T-cell (primary cell): ENCODE measurements around the gene ARHGEF28. TPM values are rescaled to one million over a fixed set of nuclear protein-coding genes. Genes with fewer than 3 reads are reported as not detected.

Experiments used
- ATAC-seq, 4 experiments: fragments of 200-7000 bp in 3 of 4; fragments of 150-1000 bp in 1 of 4; cut with Tn5 transposase; replicated peaks in 1 of 4; 1 replicate in 3 of 4; 2 replicates in 1 of 4; pipeline ENCODE4 v1.10.0; 2021; ENCODE audit warnings: moderate library complexity in 3 of 4, mild to moderate bottlenecking in 2 of 4, moderate number of reproducible peaks in 1 of 4
- CTCF ChIA-PET, 2 donors: fragments of 300-600 bp; sonication (Branson Sonifier 250); formaldehyde crosslinking; loops; one replicate each; lab custom pipeline; 2022; ENCODE audit warnings: antibody characterized with exemption in 2 of 2; lab: Charles Lee
- POLR2A ChIA-PET, 2 donors: fragments of 300-600 bp; sonication (Branson Sonifier 250); formaldehyde crosslinking; loops; one replicate each; lab custom pipeline; 2022; ENCODE audit warnings: antibody characterized with exemption in 2 of 2; lab: Charles Lee
- DNase-seq, 35 experiments: peaks; one replicate each; pipeline versions ENCODE4 v3.0.0 to v3.0.0-alpha.2; 2013 to 2023
- H3K27ac ChIP-seq: one replicate; pipeline ENCODE4 v1.5.1; 2013; ENCODE audit warnings: low read length
- H3K27me3 ChIP-seq, 2 experiments: replicated peaks in 1 of 2; 1 replicate in 1 of 2; 2 replicates in 1 of 2; pipeline versions ENCODE4 v1.6.1 to v1.7.0; 2013; ENCODE audit warnings: low read length in 1 of 2, mixed read lengths in 1 of 2; ENCODE audit not compliant: control insufficient read depth in 2 of 2, insufficient read depth in 2 of 2; ENCODE audit errors: extremely low read depth in 1 of 2
- H3K36me3 ChIP-seq, 2 donors: 1 replicate in 1 of 2; 2 replicates in 1 of 2; pipeline versions ENCODE4 v1.6.1 to v1.7.0; 2013; ENCODE audit warnings: low read length in 1 of 2; ENCODE audit not compliant: control insufficient read depth in 2 of 2, insufficient read depth in 1 of 2; ENCODE audit errors: extremely low read depth in 1 of 2
- H3K4me1 ChIP-seq, 2 experiments: 1 replicate in 1 of 2; 2 replicates in 1 of 2; pipeline versions ENCODE4 v1.6.1 to v1.7.0; 2013; ENCODE audit warnings: low read length in 2 of 2, mixed read lengths in 1 of 2; ENCODE audit not compliant: insufficient read depth in 2 of 2, control insufficient read depth in 1 of 2; ENCODE audit errors: extremely low read depth in 1 of 2
- H3K4me3 ChIP-seq, 2 donors: 1 replicate in 1 of 2; 2 replicates in 1 of 2; pipeline versions ENCODE4 v1.5.1 to v1.7.0; 2013; ENCODE audit warnings: mild to moderate bottlenecking in 2 of 2, low read length in 1 of 2, moderate library complexity in 1 of 2; ENCODE audit not compliant: control insufficient read depth in 1 of 2; ENCODE audit errors: extremely low read depth in 1 of 2
- H3K9me3 ChIP-seq: 2 replicates; pipeline ENCODE4 v1.7.0; 2013
- H3K27ac Mint-ChIP-seq, 2 donors: one replicate each; pipeline ENCODE4 v1.8.0; 2020 to 2021; ENCODE audit warnings: mild to moderate bottlenecking in 2 of 2, mixed read lengths in 2 of 2
- H3K27me3 Mint-ChIP-seq, 2 donors: one replicate each; pipeline ENCODE4 v1.8.0; 2021 to 2022; ENCODE audit warnings: mixed read lengths in 2 of 2
- H3K36me3 Mint-ChIP-seq: one replicate; pipeline ENCODE4 v1.8.0; 2021; ENCODE audit warnings: mixed read lengths
- H3K4me1 Mint-ChIP-seq, 3 donors: one replicate each; pipeline ENCODE4 v1.8.0; 2020 to 2022; ENCODE audit warnings: mixed read lengths in 3 of 3, mild to moderate bottlenecking in 1 of 3
- H3K4me3 Mint-ChIP-seq, 3 donors: one replicate each; pipeline ENCODE4 v1.8.0; 2020 to 2022; ENCODE audit warnings: mild to moderate bottlenecking in 3 of 3, mixed read lengths in 3 of 3, moderate library complexity in 3 of 3
- H3K9me3 Mint-ChIP-seq, 3 donors: one replicate each; pipeline ENCODE4 v1.8.0; 2020 to 2022; ENCODE audit warnings: mixed read lengths in 3 of 3
- WGBS: methylation state at CpG from one replicate; pipeline ENCODE4 v1.1.5; 2013; ENCODE audit warnings: missing lambda C conversion rate; ENCODE audit not compliant: insufficient coverage; 5-methylcytosine and 5-hydroxymethylcytosine counted together
- total RNA-seq, 35 experiments: library from RNA in 6 of 35; stranded (reverse) in 6 of 35; fragments of 120-200 nt in 1 of 35; gene quantifications; one replicate each; pipeline versions ENCODE4 v1.2.1 to v1.2.4 and lab custom pipeline; 2013 to 2026

Gene ARHGEF28
- total RNA-seq, 5 donors from 2014 or later (not counting 1 experiment from before 2014, with no cell fraction given) = 0.05 to 0.73 (median 0.36) TPM

DNA sequence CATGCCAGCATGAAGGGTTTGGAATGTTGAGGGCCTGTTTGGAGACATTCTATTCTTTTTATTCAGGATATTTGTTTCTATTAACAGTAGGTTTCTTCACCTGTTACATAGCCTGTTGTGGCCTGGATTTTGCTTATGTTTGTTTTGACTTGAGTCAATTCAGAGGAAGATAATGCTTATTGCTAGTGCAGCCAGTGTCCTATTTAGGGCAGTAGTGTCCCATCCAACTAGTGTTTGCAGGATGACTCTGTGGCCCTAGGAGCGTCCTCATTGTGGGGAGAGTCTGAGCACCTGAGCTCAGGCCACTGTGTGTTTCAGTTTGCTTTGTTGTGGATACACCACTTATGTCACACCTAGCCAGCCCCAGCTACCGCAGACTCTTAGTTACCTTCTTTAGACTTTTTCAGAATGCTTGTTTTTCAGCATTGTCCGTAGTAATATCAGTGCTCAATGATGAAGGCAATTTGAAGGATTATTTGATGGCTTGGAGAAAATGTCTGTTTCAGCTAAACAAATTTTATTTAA, 90.3 kb downstream of the ARHGEF28 start:
- Histone ChIP-seq H3K27me3 (no peaks in the 10 kb centered on the region), H3K9me3 (no peaks in the 10 kb centered on the region), H3K27ac (no peak overlapping the region), H3K36me3 (no peaks in the 10 kb centered on the region), H3K4me1 (no peaks in the 10 kb centered on the region), H3K4me3 (no peak overlapping the region)
- H3K27me3 Mint-ChIP-seq = peaks cover 11 to 23% of the 10 kb centered on the region in 2 donors
- H3K4me3 Mint-ChIP-seq = no peak overlapping the region
- no peak for ATAC-seq
- WGBS = no CpG with 5 or more reads among the region's 3 CpGs
- H3K27ac Mint-ChIP-seq = no peak overlapping the region
- POLR2A ChIA-PET = no interaction called here
- H3K36me3 Mint-ChIP-seq = no peaks in the 10 kb centered on the region
- CTCF ChIA-PET = no interaction called here
- H3K9me3 Mint-ChIP-seq = no peaks in the 10 kb centered on the region
- DNase-seq = no peak
- H3K4me1 Mint-ChIP-seq = no peaks in the 10 kb centered on the region

DNA sequence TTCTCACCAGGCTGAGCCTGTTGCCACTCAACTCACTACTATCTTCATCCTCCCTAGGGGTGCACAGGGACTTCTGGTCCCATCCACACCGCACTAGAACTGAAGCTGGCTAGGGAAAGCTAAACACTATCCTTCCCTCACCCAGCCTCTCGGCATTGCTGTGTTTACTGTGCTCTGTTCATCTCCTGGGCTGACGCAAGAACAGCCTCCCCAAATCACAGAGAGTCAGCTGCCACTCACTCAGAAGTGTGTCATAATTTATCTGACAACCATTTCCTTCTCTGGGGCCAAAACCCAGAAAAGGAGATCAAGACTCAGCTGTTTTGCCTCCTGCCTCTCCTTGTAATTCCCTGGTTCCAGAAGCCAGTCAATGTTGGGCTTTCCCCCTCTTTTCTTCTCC, 92.8 kb downstream of the ARHGEF28 start:
- Mint-ChIP-seq H3K27me3 (peaks cover 9 to 20% of the 10 kb centered on the region in 2 donors), H3K27ac (no peak overlapping the region), H3K4me3 (no peak overlapping the region), H3K4me1 (no peaks in the 10 kb centered on the region), H3K36me3 (no peaks in the 10 kb centered on the region), H3K9me3 (no peaks in the 10 kb centered on the region)
- Histone ChIP-seq H3K4me3 (no peak overlapping the region), H3K36me3 (no peaks in the 10 kb centered on the region), H3K27ac (no peak overlapping the region), H3K4me1 (no peaks in the 10 kb centered on the region), H3K9me3 (no peaks in the 10 kb centered on the region), H3K27me3 (no peaks in the 10 kb centered on the region)
- ChIA-PET POLR2A (no interaction called here), CTCF (no interaction called here)
- WGBS = 100% methylated on average over 3 of the region's 3 CpGs
- ATAC-seq (no peak), DNase-seq (no peak)

DNA sequence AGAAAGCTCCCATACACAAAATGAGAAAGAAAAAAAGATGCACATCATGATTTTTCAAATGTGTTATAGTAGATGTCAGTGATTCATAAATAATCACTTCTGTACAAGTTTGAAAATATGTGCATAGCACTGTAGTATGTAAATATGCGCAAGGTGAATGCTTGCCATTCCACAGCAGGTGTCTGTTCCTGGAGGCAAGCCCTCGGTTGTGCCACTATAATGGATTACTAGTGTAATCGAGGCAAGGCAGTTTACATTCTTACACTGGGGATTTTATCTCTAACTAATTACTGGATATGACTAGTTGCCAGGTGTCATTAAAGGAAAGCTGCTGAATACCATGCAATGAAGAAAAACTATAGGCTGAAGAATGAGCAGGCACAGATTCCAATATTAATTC, 93.6 kb downstream of the ARHGEF28 start:
- Mint-ChIP-seq H3K4me3 (no peak overlapping the region), H3K9me3 (no peaks in the 10 kb centered on the region), H3K27me3 (peaks cover 13 to 24% of the 10 kb centered on the region in 2 donors), H3K36me3 (no peaks in the 10 kb centered on the region), H3K4me1 (no peaks in the 10 kb centered on the region), H3K27ac (no peak overlapping the region)
- no peak for DNase-seq
- Histone ChIP-seq H3K4me1 (no peaks in the 10 kb centered on the region), H3K27ac (no peak overlapping the region), H3K9me3 (no peaks in the 10 kb centered on the region), H3K36me3 (no peaks in the 10 kb centered on the region), H3K4me3 (no peak overlapping the region), H3K27me3 (no peaks in the 10 kb centered on the region)
- CTCF ChIA-PET = no interaction called here
- ATAC-seq = no peak
- WGBS = no CpG with 5 or more reads among the region's 3 CpGs
- POLR2A ChIA-PET = no interaction called here

GRCh38 chr5:73722231-73722630, 96.2 kb downstream of the ARHGEF28 start:
- Histone ChIP-seq H3K27ac (no peak overlapping the region), H3K9me3 (no peaks in the 10 kb centered on the region), H3K27me3 (no peaks in the 10 kb centered on the region), H3K36me3 (no peaks in the 10 kb centered on the region), H3K4me1 (no peaks in the 10 kb centered on the region), H3K4me3 (no peak overlapping the region)
- POLR2A ChIA-PET = no interaction called here
- DNase-seq (no peak), ATAC-seq (no peak)
- no CpG with 5 or more reads among the region's 1 CpG for WGBS
- no peaks in the 10 kb centered on the region for H3K9me3 Mint-ChIP-seq
- H3K27me3 Mint-ChIP-seq = peaks cover 9 to 16% of the 10 kb centered on the region in 2 donors
- CTCF ChIA-PET = no interaction called here
- no peaks in the 10 kb centered on the region for H3K4me1 Mint-ChIP-seq
- H3K27ac Mint-ChIP-seq = no peak overlapping the region
- no peak overlapping the region for H3K4me3 Mint-ChIP-seq
- no peaks in the 10 kb centered on the region for H3K36me3 Mint-ChIP-seq

DNA sequence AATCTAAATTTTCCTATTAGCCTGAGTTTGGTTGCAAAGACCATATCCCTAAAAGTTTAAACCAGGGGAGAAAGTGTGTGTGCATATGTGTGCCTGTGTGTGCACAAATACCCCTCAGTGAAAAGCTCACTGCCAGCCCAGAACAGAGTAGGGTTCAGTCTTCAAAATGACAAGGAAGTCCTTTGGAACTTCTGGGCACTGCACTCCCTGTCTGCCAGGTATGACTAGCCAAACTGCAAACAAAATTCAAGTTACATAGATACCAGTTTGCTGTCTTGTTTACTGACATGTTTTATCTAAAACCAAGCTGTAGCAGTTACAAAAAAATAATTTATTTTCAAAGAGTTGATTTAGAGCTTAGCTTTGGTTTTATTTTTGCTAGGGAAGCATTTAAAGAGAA, 100.1 kb downstream of the ARHGEF28 start:
- H3K4me1 Mint-ChIP-seq = no peaks in the 10 kb centered on the region
- Histone ChIP-seq H3K36me3 (no peaks in the 10 kb centered on the region), H3K27me3 (no peaks in the 10 kb centered on the region), H3K4me1 (no peaks in the 10 kb centered on the region), H3K4me3 (no peak overlapping the region), H3K27ac (no peak overlapping the region), H3K9me3 (no peaks in the 10 kb centered on the region)
- no peak overlapping the region for H3K27ac Mint-ChIP-seq
- H3K27me3 Mint-ChIP-seq = peaks cover 4 to 5% of the 10 kb centered on the region in 2 donors
- no peak for ATAC-seq
- H3K4me3 Mint-ChIP-seq = no peak overlapping the region
- no peak for DNase-seq
- CTCF ChIA-PET = no interaction called here
- POLR2A ChIA-PET = no interaction called here
- no peaks in the 10 kb centered on the region for H3K9me3 Mint-ChIP-seq
- no peaks in the 10 kb centered on the region for H3K36me3 Mint-ChIP-seq

DNA sequence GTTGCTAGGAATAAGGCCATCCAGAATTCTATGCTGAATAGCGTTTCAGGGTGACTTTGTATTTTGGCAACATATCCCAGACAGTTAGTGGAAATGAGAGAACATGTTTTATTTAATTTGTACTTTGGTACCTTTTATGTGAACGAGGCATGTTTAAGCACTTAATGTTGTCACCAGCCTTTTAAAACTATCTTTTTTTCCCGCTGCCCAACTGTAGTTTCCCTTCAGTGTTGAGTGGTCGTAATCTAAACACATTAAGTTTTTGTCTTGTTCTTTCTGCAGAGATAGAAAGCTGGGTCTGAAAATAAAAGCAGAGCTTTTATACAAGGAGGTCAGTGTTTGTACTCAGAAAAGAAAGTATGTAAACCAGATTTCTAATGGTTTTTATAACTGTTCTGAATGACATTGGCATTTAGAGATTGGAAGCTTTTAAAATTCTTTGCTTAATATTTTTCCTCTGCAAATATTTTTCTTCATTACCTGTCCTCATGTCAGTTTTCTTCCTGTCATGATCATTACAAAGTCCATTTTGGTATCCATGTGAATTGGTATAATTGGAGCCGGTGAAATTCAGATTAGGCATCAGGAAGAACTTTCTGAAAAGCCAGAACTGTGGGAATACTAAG, 100.7 kb downstream of the ARHGEF28 start:
- ChIA-PET CTCF (no interaction called here), POLR2A (no interaction called here)
- Histone ChIP-seq H3K9me3 (no peaks in the 10 kb centered on the region), H3K4me3 (no peak overlapping the region), H3K4me1 (no peaks in the 10 kb centered on the region), H3K27ac (no peak overlapping the region), H3K27me3 (no peaks in the 10 kb centered on the region), H3K36me3 (no peaks in the 10 kb centered on the region)
- no peak overlapping the region for H3K27ac Mint-ChIP-seq
- H3K27me3 Mint-ChIP-seq = peaks cover 4 to 5% of the 10 kb centered on the region in 2 donors
- DNase-seq = no peak
- WGBS = 80% methylated on average over 1 of the region's 5 CpGs
- no peak for ATAC-seq
- H3K9me3 Mint-ChIP-seq = no peaks in the 10 kb centered on the region
- no peak overlapping the region for H3K4me3 Mint-ChIP-seq
- H3K4me1 Mint-ChIP-seq = no peaks in the 10 kb centered on the region
- H3K36me3 Mint-ChIP-seq = no peaks in the 10 kb centered on the region

DNA sequence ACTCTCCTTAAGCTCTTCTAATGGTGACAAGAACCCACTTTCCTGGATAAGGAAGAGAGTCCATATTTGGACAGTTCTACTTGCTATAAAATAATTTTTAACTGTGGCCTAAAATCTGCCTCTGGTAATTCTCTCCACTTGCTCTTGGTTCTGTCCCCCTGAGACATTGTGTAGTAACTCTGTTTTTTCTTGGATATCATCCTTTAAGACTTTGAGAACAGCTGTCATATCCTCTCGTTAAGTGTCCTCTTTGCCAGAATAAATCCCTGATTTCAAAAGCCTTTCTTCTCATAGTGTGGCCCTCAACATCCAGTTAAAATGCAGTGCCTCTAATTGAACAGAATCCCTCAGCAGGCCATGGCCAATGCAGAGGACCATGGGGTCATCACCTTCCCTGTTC, 101.5 kb downstream of the ARHGEF28 start:
- DNase-seq = no peak
- no peak overlapping the region for H3K4me3 Mint-ChIP-seq
- ChIA-PET CTCF (no interaction called here), POLR2A (no interaction called here)
- H3K4me1 ChIP-seq = no peaks in the 10 kb centered on the region
- H3K27me3 Mint-ChIP-seq = peaks cover 5 to 8% of the 10 kb centered on the region in 2 donors
- 100% methylated on average over 1 of the region's 1 CpG for WGBS
- ATAC-seq = no peak
- H3K4me1 Mint-ChIP-seq = no peaks in the 10 kb centered on the region
- H3K27me3 ChIP-seq = no peaks in the 10 kb centered on the region
- H3K9me3 Mint-ChIP-seq = no peaks in the 10 kb centered on the region
- H3K9me3 ChIP-seq = no peaks in the 10 kb centered on the region
- H3K27ac Mint-ChIP-seq = no peak overlapping the region
- no peak overlapping the region for H3K4me3 ChIP-seq
- H3K36me3 Mint-ChIP-seq = no peaks in the 10 kb centered on the region
- H3K36me3 ChIP-seq = no peaks in the 10 kb centered on the region
- no peak overlapping the region for H3K27ac ChIP-seq
